Amniotic epithelial cell (primary cell): ENCODE results near the gene NOX4.
"Not testable (repeated sequence)": the region's sequence is repeated elsewhere in the genome, so short reads cannot be mapped to it uniquely, and the experiment has no call there.

Source experiments
- DNase-seq: peaks from one replicate; pipeline ENCODE4 v3.0.0-alpha.2; 2010; ENCODE audit warnings: low read depth

Gene NOX4

GRCh38 chr11:89458716-89459115, 32.5 kb downstream of the NOX4 start:
- no peak for DNase-seq

- no peak for DNase-seq
Observed at GRCh38 chr11:89457190-89457589, 34.0 kb downstream of the NOX4 start.

GRCh38 chr11:89456681-89457080, 34.5 kb downstream of the NOX4 start:
- DNase-seq = no peak

GRCh38 chr11:89452780-89453179, 38.4 kb downstream of the NOX4 start:
- peak; percentile 44 for DNase-seq

- no peak for DNase-seq
Observed at GRCh38 chr11:89447845-89448244, 43.3 kb downstream of the NOX4 start.

GRCh38 chr11:89443361-89444322, 47.5 kb downstream of the NOX4 start:
- DNase-seq = no peak

GRCh38 chr11:89442801-89443200, 48.4 kb downstream of the NOX4 start:
- DNase-seq = no peak

GRCh38 chr11:89441606-89442005, 49.6 kb downstream of the NOX4 start:
- no peak for DNase-seq

- no peak for DNase-seq
Observed at GRCh38 chr11:89437317-89437716, 53.9 kb downstream of the NOX4 start.

GRCh38 chr11:89436071-89436470, 55.1 kb downstream of the NOX4 start:
- DNase-seq = peak; percentile 98

- DNase-seq = no peak
Observed at GRCh38 chr11:89433278-89433677, 57.9 kb downstream of the NOX4 start.

- not testable (repeated sequence) for DNase-seq
Observed at GRCh38 chr11:89432182-89432581, 59.0 kb downstream of the NOX4 start.

GRCh38 chr11:89426501-89426900, 64.7 kb downstream of the NOX4 start:
- not testable (repeated sequence) for DNase-seq

- no peak for DNase-seq
Observed at GRCh38 chr11:89421718-89422117, 69.5 kb downstream of the NOX4 start.

- no peak for DNase-seq
Observed at GRCh38 chr11:89420981-89421380, 70.2 kb downstream of the NOX4 start.

- no peak for DNase-seq
Observed at GRCh38 chr11:89416961-89417360, 74.2 kb downstream of the NOX4 start.

- not testable (repeated sequence) for DNase-seq
Observed at GRCh38 chr11:89411112-89411511, 80.1 kb downstream of the NOX4 start.

GRCh38 chr11:89410666-89411065, 80.5 kb downstream of the NOX4 start:
- DNase-seq = not testable (repeated sequence)

- DNase-seq = peak; percentile 13
Observed at GRCh38 chr11:89408441-89408840, 82.7 kb downstream of the NOX4 start.

GRCh38 chr11:89405629-89406028, 85.5 kb downstream of the NOX4 start:
- DNase-seq = peak; percentile 18

GRCh38 chr11:89391654-89392053, 99.5 kb downstream of the NOX4 start:
- not testable (repeated sequence) for DNase-seq

GRCh38 chr11:89387501-89387900, 103.7 kb downstream of the NOX4 start:
- not testable (repeated sequence) for DNase-seq

- not testable (repeated sequence) for DNase-seq
Observed at GRCh38 chr11:89382986-89383385, 108.2 kb downstream of the NOX4 start.

GRCh38 chr11:89381094-89381493, 110.1 kb downstream of the NOX4 start:
- DNase-seq = peak; percentile 97
